Hematopoietic multipotent progenitor cell treated with erythropoietin and hydrocortisone succinate and interleukin-3 and kit ligand, for 6 days (in vitro differentiated cells): ENCODE results near the gene PPIL6.
A peak's percentile ranks its signal among the peaks of the same experiment; 100 is the strongest.
"Not testable (repeated sequence)": the region's sequence is repeated elsewhere in the genome, so short reads cannot be mapped to it uniquely, and the experiment has no call there.

Source experiments
- DNase-seq: peaks from one replicate; pipeline ENCODE4 v3.0.0-alpha.2; 2015

PPIL6 gene

DNA sequence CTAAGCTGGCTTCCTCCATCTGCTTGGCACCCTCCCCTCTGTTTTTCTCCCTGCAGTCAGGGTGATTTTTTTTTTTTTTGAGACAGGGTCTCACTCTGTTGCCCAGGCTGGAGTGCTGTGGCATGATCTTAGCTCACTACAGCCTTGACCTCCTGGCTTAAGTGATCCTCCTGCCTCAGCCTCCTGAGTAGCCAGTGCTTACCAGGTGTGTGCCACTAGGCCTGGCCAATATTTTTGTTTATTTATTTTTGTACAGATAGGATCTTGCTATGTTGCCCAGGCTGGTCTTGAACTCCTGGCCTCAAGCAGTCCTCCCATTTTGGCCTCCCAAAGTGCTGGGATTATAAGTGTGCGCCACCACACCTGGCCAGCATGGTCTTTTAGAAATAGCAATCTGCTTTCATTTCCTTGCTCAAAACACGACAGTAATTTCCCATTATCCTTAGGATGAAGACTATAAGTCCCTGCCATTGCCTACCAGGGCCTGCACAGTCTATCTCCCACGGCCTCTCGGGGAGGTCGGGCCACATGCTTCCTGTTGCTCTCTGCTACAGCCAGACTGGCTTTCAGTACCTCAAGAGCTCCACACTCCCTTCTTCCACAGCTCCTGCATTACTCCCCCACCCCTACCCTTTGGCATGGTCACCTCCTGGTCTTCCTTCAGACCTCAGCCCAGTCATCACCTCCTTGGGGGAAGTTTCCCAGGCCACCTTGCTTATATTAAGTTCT lies 47.1 kb downstream of the PPIL6 start:
- DNase-seq: no peak

DNA sequence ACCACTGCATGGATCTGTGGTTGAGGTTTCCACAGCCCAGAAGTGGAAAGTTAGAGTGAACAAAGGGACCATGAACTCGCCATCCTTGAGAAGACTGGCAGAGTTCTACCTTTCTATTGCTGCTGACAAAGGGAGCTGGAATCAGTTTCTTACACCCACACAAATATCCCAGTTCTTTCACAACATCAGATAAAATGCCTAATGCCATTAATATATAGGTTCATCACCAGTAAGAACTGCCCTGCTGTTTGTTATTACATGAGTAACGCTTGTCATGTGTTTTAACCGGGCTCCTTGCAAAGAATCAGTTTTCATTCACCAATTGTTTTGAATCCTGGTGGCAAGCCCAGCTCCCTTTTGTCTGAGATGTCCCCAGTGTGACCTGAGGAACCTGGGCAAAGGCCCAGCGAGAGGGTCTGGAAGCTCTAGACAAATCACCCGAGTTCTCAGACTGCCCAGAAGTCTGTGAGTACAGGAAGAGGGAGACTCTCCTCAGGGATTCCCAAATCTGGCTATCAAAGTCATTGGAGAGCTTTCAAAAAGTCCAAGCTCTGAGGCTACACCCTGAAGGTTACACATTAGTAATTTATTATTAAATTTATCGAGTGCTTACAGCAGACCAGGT lies 50.7 kb downstream of the PPIL6 start:
- DNase-seq: no peak

DNA sequence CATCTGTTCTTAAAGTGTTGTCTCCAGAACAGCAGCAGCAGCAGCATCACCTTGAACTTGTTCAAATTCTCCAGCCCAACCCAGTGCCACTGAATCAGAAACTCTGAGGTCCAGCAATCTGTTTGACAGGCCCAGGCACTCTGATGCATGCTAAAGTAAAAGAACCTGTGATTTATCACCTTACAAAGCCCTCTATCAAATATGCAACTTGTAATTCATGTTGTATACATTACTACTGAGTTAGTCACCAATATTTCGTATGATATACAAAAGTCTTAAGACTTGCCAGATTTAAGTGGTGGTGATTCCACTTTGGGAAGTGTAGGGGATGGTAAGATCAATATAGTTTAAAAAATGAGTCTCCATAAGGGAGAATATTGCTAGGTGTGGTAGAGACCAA lies 52.2 kb downstream of the PPIL6 start:
- no peak for DNase-seq

DNA sequence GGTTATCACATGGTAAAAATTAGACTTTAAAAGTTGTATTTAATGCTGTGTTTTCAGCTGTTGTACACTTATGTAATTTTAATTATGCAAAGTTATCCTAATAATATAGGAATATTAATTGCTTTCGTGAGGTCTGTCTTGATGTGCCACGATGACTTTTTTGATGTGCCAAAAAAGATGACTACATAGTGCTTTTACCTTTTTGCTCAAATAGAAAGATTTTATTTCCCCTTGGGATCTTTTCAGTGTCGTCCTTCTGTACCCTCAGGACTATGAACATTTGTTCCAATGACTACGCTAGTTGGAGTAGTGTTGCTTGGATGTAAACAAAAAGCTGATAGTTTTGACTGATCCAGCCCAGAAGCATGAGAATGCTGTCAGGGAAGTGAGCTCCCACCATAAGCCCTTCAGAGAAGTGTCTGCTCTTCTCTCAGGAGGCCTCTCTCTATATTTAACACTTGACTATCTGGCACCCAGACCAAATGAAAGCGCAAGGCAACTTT lies 56.9 kb downstream of the PPIL6 start:
- no peak for DNase-seq

DNA sequence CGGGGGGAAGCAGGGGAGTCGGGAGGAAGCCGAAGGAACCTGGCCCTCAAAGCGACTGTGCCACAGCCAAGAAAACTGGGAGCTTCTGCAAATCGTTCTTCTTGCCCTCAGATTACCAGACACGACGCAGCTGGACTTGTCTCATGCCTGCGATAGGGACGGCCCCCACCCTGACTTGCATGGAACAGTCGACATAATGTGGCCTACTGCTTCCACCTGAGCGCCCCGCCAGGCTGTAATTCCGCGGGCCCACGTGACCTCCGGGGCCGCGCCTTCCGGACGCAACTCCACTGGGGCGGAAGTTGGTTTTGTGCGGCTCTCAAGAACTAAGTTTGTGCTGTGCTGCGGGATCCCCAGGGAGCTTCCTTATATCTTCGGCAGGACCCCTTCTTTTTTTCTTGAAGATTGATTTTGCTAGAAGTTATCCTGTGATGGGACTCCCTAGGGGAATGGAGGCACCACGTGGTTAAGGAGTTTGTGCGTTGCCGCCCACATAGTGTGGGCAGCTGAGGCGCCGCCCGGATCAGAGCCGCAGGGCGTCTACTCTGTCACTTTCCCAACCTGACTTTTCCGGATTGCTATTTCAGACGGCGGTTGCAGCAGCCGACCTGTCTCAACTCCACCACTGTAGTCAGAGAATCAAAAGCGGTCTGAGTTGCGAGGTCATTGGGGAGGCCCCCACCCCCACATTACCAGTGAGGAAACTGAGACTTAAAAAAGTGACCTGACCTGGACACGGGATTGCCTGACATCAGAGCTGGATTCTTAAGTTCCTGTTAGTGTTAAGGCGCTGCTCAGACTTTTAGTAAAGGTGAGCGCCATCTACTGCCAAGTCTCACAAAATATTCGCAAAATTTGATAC lies 57.6 kb downstream of the PPIL6 start:
- DNase-seq: peak; percentile 96

DNA sequence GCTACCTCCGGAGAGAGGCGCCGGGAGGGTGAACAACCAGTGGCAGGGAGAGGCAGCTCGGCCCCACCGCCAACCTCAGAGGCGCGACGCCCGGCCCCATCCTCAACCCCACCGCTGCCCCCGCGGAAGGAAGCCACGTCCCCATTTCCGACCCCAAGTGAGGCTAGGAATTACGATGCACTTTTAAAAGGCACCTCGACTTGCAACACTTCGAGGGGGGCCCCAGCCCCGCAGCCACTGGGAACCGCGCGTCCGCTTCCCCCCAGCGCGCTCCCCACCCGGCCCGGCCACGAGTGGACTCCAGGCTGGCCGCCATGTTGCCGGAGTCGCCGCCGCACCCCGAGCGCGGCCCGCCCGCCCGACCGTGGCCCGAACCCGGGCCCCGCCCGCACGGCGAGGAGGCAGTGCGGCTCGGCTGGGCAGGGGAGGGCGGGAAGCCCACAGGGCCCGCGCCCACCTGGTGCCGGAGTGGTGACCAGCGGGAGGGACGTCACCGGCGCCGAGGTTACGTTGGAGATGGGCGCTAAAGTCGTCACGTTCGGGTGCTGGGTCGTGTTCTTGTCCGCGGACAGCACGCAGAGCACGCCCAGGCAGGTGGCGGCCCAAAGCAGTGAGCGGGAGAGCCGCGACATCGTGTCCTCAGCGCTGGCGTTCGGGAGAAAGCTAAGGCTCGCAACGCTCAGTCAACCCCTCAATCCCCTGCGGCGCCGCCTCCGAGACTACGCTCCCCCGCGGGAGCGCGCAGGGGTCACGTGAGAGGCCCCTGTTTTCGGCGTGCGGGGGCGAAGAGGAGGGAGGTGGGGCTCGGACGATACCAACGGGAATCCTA lies 58.5 kb downstream of the PPIL6 start, which contains the start of gene CD164:
CD164 (minus strand) TSS at position 721 of the 829 bp plus-strand sequence; CDS start at position 632, 89 bp downstream.
- peak; percentile 97 for DNase-seq

DNA sequence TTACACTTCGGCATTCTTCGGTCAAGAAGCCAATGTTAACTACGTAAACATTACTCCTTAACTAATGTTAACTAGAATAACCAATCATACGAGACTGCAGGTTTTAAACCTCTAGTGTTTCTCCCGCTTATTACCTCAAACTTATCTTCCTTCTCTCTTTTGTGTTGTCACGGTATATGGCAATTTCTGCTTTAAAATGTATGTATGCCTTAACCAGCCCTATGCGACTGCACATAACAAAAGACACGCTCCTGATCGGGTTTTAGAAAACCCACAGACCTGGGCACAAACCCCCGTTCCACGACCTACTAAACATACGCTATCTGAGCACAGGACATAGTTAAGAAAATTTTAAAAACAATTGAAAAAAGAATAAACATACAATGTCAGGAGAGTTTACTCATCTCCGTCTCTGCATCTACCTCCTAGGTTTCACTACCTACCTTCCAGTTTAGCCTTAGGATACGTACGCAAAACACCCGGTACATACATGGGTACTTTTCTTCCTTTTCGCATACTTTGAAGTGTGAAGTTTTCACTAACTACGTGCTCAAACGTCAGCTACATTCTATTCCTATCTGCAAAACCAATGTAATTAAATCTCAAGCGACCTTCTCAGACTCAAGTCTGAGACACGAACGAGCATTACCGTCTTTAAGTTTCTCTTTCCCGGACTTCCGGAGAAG lies 59.2 kb downstream of the PPIL6 start:
- peak; percentile 54 for DNase-seq

DNA sequence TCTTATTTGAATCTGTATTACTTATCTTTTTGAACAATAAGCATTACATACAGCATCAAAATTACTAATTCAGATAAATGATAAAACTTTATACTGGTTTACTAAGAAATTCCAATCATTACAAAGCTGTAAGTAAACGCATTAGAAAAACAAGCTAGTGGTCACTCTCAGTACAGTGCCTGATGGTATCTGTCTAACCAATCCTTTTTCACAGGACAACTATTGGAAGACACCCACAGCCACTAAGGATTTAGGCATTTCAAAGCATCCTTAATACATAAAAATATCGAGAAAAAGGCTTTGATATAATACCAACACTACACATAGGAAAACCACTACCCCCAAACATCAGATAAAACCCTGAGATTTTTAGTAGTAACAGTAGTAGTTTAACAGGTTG lies 60.7 kb downstream of the PPIL6 start:
- peak; percentile 43 for DNase-seq

DNA sequence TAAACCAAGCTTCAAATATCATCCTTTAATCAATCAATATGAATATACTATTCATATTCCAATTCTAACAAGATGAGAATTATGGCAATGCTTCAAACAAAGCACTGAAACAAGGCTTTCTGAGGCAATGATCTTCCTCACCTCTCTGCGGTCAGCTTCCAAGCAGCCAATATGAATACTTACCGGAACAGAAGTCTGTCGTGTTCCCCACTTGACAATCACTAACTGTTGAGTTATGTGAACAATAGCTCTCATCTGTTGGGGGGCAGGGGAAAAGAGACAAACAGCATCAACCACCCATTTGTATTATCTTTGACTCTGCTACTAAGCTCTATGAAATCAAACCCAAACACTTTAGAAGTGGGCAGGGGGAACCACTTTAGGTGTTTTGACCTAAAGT lies 62.7 kb downstream of the PPIL6 start:
- no peak for DNase-seq

DNA sequence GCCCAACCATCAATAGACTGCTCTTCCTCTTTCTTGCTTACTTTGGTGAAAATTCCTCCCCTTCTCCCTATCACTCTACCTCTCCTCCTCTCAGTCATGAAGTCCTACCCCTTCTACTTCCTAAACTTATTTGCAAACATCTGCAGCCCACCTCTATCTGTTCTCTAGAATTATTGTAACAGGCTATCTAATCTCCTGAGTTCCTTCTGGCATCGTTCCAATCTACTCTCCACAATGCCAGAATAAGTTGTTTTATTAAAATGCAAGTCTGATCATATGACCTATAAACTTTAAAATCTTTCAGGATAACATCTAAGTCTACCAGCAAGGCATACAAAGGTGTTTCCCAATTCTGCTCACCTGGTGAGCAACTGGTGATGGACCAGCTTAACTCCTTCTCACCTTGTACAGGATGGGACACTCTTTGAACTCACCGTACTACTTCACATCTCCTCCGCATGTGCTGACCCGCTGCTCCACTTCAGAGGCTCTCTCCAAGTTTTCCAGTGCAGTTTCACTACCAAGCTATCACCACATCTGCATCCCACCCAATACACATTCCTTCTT lies 66.0 kb downstream of the PPIL6 start:
- DNase-seq: peak; percentile 56

DNA sequence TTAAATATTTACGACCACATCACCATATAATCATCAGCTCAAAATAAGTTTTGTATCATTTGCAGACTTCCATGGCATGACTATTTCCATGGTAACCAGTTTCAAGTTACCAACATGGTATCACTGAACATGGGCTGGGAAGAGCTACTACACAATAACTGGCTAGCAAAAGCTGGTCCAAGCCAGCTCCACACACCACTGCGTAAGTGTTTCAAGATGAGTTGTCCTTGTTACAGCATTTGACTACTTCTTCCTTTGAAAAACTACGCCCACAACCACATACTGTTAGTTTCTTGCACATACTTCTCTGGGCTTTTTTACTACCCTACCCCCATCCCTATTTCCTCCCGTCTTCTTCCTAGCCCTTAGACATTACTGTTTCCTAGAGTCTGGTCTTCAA lies 66.7 kb downstream of the PPIL6 start:
- peak; percentile 57 for DNase-seq

DNA sequence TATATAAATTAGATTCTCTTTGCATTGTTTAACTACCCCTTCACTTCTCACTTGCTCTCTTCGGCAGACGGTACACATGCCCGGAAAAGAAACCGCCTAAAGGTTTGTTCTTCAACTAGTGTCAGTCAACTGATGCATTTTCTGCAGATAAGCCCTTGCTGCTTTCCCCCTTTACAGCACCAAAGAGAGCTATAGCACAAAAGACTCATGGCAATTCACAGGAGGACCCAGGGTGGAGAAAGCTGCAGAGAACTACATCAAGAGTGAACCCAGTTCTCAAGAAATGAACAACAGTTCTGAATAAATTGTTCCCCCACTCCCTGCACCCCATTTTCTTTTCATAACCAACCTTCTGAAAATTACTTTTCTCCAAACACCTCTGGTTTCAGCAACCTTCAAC lies 67.1 kb downstream of the PPIL6 start:
- DNase-seq: peak; percentile 65

DNA sequence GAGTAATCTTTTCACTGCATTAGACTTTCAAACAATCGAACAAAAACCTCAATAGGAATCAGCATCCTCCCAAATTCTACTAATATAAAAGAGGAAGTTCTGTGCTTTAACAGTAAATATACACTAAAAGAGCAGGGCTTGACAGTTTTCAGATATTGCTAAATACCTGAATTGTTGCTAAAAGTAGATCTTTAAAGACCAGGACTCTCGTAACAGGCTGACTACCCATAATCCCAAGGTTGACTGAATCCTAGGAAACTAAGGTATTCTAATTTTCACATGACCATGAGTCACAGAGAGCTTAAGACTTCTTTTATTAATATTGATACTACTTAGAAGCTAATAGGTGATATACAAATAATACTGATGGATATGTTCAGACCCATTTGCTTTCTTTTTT lies 68.3 kb downstream of the PPIL6 start:
- no peak for DNase-seq

DNA sequence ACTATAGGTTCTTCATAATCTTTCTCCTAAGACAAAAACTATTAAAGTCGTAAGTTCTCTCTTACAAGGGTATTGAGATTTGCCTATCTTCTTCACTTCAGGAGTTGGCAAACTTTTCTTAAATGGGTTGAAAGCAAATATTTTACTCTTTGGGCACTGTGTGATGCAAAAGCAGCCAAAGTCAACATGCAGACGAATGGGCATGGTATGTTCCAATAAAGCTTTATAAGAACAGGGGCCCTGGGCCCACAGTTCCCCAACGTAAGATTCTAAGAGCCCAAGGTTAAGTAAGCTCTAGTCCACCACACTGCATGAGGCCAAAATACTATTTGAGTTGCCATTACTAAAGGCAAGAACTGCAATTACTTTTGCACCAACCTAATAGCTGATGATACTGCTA lies 69.6 kb downstream of the PPIL6 start:
- no peak for DNase-seq

DNA sequence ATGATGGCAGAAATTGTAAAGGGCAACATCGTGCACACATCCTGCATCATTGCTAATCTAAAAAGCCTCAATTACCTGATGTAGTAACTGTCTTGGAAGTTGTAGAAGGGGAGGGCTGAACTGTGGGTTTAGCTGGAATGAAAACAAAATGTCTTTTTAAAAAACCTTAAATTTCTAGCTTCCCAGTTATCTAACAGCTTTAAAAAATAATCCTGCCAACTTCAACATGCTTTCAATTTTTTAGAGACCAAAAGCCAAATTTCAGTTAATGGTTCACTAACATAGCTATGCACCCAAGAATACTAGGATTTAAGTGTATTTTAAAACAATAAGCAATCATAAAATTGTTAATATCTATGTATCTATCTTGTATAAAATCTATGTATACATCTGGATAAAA lies 70.1 kb downstream of the PPIL6 start:
- no peak for DNase-seq

DNA sequence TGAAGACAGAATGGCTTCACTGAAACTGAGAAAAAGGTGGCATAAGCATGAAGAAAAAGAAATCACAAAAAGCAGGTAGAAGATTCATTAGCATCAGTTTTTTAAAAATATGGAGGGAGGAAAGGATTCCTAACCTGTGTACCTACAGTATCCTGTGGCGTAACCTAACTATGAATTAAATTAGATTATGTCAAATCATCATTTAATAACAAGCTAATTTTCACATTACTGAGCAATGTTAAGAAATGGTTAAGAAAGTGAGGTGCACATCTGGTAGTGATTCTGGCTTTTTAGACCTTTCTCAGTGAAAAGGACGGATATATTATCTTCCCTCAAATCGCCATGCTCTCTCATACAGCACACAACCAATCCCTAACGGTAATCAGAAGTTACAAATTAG lies 70.7 kb downstream of the PPIL6 start:
- no peak for DNase-seq

DNA sequence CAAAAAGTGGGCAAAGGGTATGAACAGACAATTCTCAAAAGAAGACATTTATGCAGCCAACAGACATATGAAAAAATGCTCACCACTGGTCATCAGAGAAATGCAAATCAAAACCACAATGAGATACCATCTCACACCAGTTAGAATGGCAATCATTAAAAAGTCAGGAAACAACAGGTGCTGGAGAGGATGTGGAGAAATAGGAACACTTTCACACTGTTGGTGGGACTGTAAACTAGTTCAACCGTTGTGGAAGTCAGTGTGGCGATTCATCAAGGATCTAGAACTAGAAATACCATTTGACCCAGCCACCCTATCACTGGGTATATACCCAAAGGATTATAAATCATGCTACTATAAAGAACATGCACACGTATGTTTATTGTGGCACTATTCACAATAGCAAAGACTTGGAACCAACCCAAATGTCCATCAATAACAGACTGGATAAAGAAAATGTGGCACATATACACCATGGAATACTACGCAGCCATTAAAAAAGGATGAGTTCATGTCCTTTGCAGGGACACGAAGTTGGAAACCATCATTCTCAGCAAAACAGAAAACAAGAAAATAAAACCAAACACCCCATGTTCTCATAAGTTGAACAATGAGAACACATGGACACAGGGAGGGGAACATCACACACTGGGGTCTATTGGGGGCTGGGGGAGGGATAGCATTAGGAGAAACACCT lies 75.9 kb downstream of the PPIL6 start:
- not testable (repeated sequence) for DNase-seq

DNA sequence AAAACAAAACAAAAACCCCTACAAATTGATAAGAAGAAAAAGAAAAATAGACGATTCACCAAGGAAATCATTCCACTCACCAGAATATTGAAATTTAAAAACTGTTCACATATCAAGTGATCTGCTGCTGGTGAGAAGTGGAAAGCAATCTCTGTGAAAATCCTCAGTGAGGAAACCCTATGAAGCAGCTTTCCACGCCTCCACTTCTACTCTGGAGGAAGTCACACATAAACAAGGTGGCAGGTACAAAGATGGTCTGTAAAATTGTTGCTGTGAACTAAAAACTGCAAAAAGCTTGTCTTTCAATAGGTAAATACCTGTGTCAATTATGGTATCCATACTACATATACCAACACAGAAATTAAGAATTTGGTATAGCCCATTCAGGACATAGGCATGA lies 76.7 kb downstream of the PPIL6 start:
- no peak for DNase-seq

DNA sequence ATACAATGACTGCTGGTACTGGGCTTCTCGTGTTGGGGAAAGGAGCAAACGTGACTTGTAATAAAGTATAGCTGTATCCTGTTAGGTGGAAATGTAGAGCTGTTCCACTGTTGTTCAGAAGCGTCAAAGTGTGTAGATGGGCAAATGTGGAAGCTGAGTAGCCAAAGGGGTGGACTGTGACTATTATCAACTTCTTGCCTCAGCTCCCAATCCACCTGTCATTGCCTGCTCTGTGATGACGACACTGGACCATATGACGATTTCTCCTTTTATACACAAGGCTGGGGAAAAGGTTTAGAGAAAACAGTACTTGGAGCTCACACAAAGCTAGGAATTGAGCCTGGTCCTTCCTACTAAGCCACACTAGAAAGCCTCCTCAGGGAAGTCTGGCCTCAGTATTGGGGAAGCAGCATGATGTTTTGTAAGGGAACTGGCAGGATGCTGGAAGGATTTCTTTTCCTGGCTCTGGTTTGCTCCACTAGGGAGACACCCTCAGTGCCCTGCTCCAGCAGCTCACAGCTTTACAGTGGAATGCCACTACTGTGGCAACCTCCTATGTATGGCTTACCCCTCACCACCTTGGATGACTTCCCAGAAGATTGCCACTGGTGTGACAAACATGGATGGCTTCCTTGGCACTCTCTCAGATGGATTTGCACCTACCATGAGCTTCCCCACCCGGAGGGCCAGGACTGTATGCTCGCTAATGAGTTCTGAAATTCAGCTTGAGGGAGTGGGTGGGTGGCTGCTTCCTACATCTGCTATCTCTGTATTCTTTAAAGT lies 78.1 kb downstream of the PPIL6 start:
- DNase-seq: no peak

DNA sequence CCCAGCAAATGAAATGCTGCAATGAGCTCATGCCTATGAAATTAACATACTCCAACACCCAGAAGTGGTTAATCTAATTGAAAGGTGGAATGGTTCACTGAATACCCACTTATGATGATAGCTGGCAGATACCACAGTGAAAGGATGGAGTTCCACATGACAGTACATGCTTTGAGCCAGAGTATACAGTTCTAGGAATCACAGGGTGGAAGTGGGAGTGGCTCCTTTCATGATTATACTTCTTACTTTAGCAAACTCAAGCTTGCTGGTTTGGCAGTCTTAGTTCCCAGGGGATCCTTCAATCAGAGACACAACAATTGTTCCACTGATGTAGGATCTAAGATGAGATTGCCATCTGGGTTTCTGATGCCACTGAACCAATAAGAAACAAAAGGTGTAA lies 79.6 kb downstream of the PPIL6 start:
- DNase-seq: no peak
